Adrenal gland (tissue), 12 donors: ENCODE measurements around the gene COL26A1. TPM values are rescaled to one million over a fixed set of nuclear protein-coding genes. Genes with fewer than 3 reads are reported as not detected.

Experiments used
- DNase-seq, 7 donors: peaks; one replicate each; pipeline ENCODE4 v3.0.0-alpha.2; 2019 to 2020
- H3K27ac ChIP-seq, 5 donors: fragments of 200-600 bp; sonication (generic) in 4 of 5; 1 replicate in 3 of 5; 2 replicates in 2 of 5; pipeline versions ENCODE4 v1.5.1 to v1.8.0; 2016 to 2020; ENCODE audit warnings: mild to moderate bottlenecking in 1 of 5
- H3K27me3 ChIP-seq: fragments of 200-600 bp; 2 replicates; pipeline ENCODE4 v1.8.0; 2021
- H3K36me3 ChIP-seq, 2 donors: fragments of 200-600 bp; replicated peaks in 1 of 2; 1 replicate in 1 of 2; 2 replicates in 1 of 2; pipeline versions ENCODE4 v1.5.1 to v1.8.0; 2018 to 2022
- H3K4me1 ChIP-seq, 2 donors: fragments of 200-600 bp; replicated peaks in 1 of 2; 1 replicate in 1 of 2; 2 replicates in 1 of 2; pipeline versions ENCODE4 v1.5.1 to v1.8.0; 2018 to 2021
- H3K4me3 ChIP-seq, 4 donors: fragments of 200-600 bp; sonication (generic) in 3 of 4; one replicate each; pipeline ENCODE4 v1.5.1; 2016 to 2018
- H3K9me3 ChIP-seq, 3 donors: fragments of 200-600 bp; sonication (generic) in 1 of 3; replicated peaks in 1 of 3; 1 replicate in 2 of 3; 2 replicates in 1 of 3; pipeline versions ENCODE4 v1.5.1 to v1.8.0; 2016 to 2021
- POLR2A ChIP-seq, 2 donors: fragments of 450-650 bp; IDR thresholded peaks; one replicate each; pipeline ENCODE4 v1.6.1; 2017; ENCODE audit warnings: antibody characterized with exemption in 2 of 2, mild to moderate bottlenecking in 2 of 2, moderate library complexity in 1 of 2
- WGBS, 4 donors: extraction: QIAGEN DNeasy Blood & Tissue Kit in 2 of 4; methylation state at CpG; one replicate each; pipeline versions ENCODE4 v1.1.5 to v1.1.7; 2013 to 2017; 5-methylcytosine and 5-hydroxymethylcytosine counted together
- intact Hi-C, 2 donors: fragments of 100-400 bp; cut with DNase I; formaldehyde crosslinking; loops; one replicate each; pipeline versions ENCODE4 v1.14.1 to v1.15.0; 2022 to 2023
- polyA plus RNA-seq, 3 donors: library from polyadenylated mRNA; stranded (reverse); fragments of 200-250 nt in 2 of 3; fragments of 350-450 nt in 1 of 3; fragmentation: Illumina TruSeq in 1 of 3; extraction: RNeasy Lipid Tissue Mini Kit (QIAGEN cat#74804) in 1 of 3; gene quantifications; one replicate each; pipeline ENCODE4 v1.2.3, GENCODE V29; 2013 to 2014
- total RNA-seq, 9 donors: library from RNA; depleted of rRNA in 4 of 9; stranded (reverse); fragments of >200 nt in 4 of 9; fragments of 120-200 nt in 1 of 9; fragmentation: NEBNext Ultra II Directional in 1 of 9; extraction: Animal tissue kit (Norgen Biotek cat#: 25700) in 1 of 9; gene quantifications; one replicate each; pipeline versions ENCODE4 v1.1.0 to v1.2.4, GENCODE V29; 2013 to 2023
- TF ChIP-seq, protein P1 (sequence below), 6 experiments: fragments of 450-650 bp in 4 of 6; fragments of 200-600 bp in 2 of 6; sonication (generic) in 1 of 6; IDR thresholded peaks; 1 replicate in 5 of 6; 2 replicates in 1 of 6; pipeline versions ENCODE4 v1.5.1 to v1.8.0; 2016 to 2021; ENCODE audit warnings: antibody characterized with exemption in 6 of 6, mild to moderate bottlenecking in 2 of 6, moderate library complexity in 1 of 6
- donor health status: healthy with polysubstance abuse.
- donor health status: Bipolar disorder and iron deficiency.
- donor health status: DM: yes; HTN: yes; CAD: no.
- donor health status: DM: no; HTN: no; CAD: no.
- donor health status: DM: no; HTN: no; CAD: no.
- donor health status: DM: yes; HTN: yes; CAD: no.

COL26A1 gene
- total and polyA plus RNA-seq, 12 donors = 0.64 to 18.8 (median 4.6) TPM

DNA sequence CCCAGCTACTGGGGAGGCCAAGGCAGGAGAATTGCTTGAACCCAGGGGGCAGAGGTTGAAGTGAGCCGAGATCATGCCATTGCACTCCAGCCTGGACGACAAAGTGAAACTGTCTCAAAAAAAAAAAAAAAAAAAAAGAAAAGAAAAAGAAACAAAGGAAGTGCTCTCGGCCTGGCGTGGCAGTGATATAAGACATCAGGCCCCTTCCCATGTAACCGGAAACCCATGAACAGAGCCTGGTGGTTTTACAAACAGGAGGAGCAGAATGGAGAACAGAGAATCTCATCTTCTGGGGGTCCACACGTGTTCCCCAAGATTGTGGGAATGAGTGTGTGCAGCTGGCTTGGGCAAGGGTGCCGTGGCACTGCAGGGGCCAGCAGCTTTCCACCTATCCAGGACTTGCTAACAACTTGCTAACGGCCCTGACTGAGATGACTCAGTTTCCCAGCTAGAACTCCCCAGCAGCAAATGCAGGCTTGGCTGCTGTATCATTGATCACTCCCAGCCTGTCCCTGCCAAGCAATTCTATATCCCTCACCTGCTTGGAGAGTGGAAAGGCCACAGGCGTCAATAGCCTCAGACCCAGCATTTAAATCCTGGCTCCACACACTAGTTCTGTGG, 103.0 kb downstream of the COL26A1 start:
- Histone ChIP-seq H3K4me1 (no peaks in the 10 kb centered on the region), H3K9me3 (no peaks in the 10 kb centered on the region), H3K27me3 (no peaks in the 10 kb centered on the region), H3K4me3 (no peak overlapping the region), H3K27ac (no peak overlapping the region), H3K36me3 (no peaks in the 10 kb centered on the region)
- DNase-seq = no peak
- 55 to 66% (median 60%) methylated on average over 9 of the region's 9 CpGs for WGBS, 4 donors
- intact Hi-C loops = no loop called here
- TF ChIP-seq, protein P1, sequence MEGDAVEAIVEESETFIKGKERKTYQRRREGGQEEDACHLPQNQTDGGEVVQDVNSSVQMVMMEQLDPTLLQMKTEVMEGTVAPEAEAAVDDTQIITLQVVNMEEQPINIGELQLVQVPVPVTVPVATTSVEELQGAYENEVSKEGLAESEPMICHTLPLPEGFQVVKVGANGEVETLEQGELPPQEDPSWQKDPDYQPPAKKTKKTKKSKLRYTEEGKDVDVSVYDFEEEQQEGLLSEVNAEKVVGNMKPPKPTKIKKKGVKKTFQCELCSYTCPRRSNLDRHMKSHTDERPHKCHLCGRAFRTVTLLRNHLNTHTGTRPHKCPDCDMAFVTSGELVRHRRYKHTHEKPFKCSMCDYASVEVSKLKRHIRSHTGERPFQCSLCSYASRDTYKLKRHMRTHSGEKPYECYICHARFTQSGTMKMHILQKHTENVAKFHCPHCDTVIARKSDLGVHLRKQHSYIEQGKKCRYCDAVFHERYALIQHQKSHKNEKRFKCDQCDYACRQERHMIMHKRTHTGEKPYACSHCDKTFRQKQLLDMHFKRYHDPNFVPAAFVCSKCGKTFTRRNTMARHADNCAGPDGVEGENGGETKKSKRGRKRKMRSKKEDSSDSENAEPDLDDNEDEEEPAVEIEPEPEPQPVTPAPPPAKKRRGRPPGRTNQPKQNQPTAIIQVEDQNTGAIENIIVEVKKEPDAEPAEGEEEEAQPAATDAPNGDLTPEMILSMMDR (IDR thresholded peaks at IDR 0.05) = no peak

DNA sequence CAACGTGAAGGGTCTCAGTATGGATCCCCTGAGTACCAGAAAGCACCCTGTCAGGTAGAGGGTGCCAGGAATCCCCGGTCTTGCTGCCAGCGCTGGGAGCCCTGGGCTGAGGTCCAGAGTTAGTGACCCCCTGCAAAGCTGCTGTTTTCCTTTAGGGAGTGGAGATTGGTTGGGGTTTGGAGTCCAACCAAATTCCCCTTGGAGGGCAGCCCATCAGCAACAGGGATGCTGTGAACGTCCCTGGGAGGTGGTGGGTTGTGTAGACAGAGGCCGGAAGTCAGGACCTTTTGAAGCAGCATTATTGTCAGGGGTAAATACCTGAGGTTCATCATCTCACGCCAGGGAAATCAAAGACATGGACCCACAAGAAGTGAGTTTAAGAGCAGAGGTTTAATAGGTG, 104.2 kb downstream of the COL26A1 start:
- Histone ChIP-seq H3K9me3 (no peaks in the 10 kb centered on the region), H3K27me3 (no peaks in the 10 kb centered on the region), H3K27ac (no peak overlapping the region), H3K36me3 (no peaks in the 10 kb centered on the region), H3K4me1 (no peaks in the 10 kb centered on the region), H3K4me3 (no peak overlapping the region)
- TF ChIP-seq, protein P1 (IDR thresholded peaks at IDR 0.05) = no peak
- TF ChIP-seq POLR2A (IDR thresholded peaks at IDR 0.05) = no peak
- intact Hi-C loops = no loop called here
- WGBS, 4 donors = 64 to 79% (median 71%) methylated on average over 4 to 6 of the region's 6 CpGs
- no peak for DNase-seq

DNA sequence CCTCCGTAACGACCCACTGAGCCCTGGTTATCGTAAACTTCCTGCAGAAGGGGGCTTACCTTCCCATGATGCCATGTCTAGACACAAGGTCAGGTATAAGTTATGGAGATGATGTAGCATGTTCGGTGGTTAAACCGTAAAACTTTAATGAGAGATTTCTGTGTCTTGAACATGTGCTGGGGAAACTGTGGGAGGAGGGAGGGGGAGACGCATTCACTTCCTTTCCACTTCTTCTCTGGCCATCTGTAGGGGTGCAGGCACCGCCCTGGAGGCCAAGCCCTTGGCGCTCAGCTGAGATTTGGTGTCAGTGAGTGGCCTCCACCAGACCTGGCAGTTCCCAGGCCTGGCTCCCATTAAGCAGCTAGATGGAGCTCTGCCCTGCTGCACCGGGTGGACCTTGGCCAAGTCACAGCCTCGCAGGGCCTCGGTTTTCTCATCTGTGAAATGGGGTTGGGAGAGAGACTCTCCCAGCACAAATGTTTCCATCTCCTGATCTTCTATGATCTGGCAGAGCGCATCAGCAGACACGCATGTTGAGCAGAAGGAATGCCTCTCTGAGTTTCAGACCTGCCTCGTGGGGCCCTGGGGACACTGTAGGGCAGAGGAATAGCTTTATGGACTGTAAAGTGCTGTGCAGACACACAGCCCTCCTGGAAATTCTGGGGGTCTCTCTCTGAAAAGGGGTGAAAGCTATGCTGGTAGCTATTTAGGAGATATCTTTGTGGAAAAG, 106.0 kb downstream of the COL26A1 start:
- Histone ChIP-seq H3K9me3 (no peaks in the 10 kb centered on the region), H3K36me3 (no peaks in the 10 kb centered on the region), H3K4me3 (no peak overlapping the region), H3K27me3 (no peaks in the 10 kb centered on the region), H3K27ac (no peak overlapping the region), H3K4me1 (no peaks in the 10 kb centered on the region)
- WGBS, 4 donors = 79 to 94% (median 85%) methylated on average over 11 to 14 of the region's 14 CpGs
- TF ChIP-seq POLR2A (IDR thresholded peaks at IDR 0.05) = no peak
- TF ChIP-seq, protein P1 (IDR thresholded peaks at IDR 0.05) = no peak
- no peak for DNase-seq
- intact Hi-C loops = no loop called here

DNA sequence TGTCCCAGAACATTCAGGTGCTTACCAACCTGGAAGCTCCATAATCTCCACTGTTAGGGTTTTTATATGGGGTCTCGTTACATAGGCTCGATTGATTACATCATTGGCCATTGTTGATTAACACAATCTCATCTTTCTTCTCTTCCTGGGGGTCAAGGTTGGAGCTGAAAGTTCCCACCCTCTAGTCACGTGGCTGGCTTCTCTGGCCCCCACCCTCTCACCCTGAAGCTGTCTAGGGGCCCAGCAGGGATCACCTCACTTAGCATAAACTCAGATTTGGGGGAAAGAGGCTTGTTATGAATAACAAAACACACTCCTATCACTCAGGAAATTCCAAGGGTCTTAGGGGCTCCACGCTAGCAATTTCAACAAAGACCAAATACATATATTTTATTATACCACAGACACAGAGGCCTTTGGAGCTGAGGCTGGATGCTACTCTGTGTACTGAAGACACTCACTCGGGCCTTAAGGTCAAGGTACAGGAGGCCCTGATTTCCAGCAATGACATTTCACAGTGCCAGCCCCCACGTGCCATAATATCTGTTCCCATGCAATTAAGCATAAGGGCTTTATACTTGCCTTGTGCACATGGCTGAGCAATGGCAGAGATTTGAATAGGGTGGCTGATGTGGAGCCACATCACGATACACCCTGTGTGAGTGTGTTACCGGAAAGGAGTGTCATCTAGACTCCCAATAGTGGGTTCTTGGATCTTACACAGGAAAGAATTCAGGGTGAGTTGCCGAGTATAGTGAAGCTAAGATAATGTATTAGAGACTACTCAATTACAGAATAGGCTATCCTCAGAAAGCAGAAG, 108.2 kb downstream of the COL26A1 start:
- TF ChIP-seq POLR2A (IDR thresholded peaks at IDR 0.05) = no peak
- TF ChIP-seq, protein P1 (IDR thresholded peaks at IDR 0.05) = no peak
- Histone ChIP-seq H3K4me1 (no peaks in the 10 kb centered on the region), H3K36me3 (no peaks in the 10 kb centered on the region), H3K4me3 (no peak overlapping the region), H3K27me3 (no peaks in the 10 kb centered on the region), H3K27ac (no peak overlapping the region), H3K9me3 (no peaks in the 10 kb centered on the region)
- intact Hi-C loops = no loop called here
- WGBS, 4 donors = 64 to 77% (median 68%) methylated on average over 8 to 9 of the region's 9 CpGs
- no peak for DNase-seq
